K562 (cell line): ENCODE data around the gene ESAM. TPM values are rescaled to one million over a fixed set of nuclear protein-coding genes. Genes with fewer than 3 reads are reported as not detected.

Experiments used
- ATF7 ChIP-seq: fragments of 450-650 bp; IDR thresholded peaks from 2 replicates; pipeline ENCODE4 v1.7.1; 2014; ENCODE audit warnings: mild to moderate bottlenecking, moderate library complexity
- BMI1 ChIP-seq: fragments of 150-350 bp; IDR thresholded peaks from 2 replicates; pipeline ENCODE4 v1.6.1; 2014; ENCODE audit warnings: low read length
- BRF1 ChIP-seq: IDR thresholded peaks from 3 replicates; pipeline ENCODE4 v1.6.1; 2011; ENCODE audit warnings: borderline replicate concordance, mild to moderate bottlenecking; ENCODE audit not compliant: insufficient read length; ENCODE audit errors: extremely low read depth
- EP300 ChIP-seq: IDR thresholded peaks from 2 replicates; pipeline ENCODE4 v1.6.1; 2012; ENCODE audit warnings: low read length, improper control_type of control experiment
- FOXK1 ChIP-seq: sonication (generic); formaldehyde crosslinking; IDR thresholded peaks from 2 replicates; pipeline ENCODE4 v1.8.0; 2022; ENCODE audit warnings: missing genetic modification reagents, mild to moderate bottlenecking, borderline replicate concordance
- HSF4 ChIP-seq: fragments of 250-450 bp; sonication (Bioruptor Pico); IDR thresholded peaks from 2 replicates; pipeline ENCODE4 v2.1.2; 2022; ENCODE audit warnings: mild to moderate bottlenecking, moderate library complexity, borderline replicate concordance
- KLF16 ChIP-seq: IDR thresholded peaks from 2 replicates; pipeline ENCODE4 v1.6.1; 2016; ENCODE audit warnings: antibody characterized with exemption
- MED1 ChIP-seq: sonication (generic); formaldehyde crosslinking; IDR thresholded peaks from 2 replicates; pipeline ENCODE4 v1.8.1; 2023; ENCODE audit warnings: missing genetic modification reagents, borderline replicate concordance
- NR3C1 ChIP-seq: sonication (generic); formaldehyde crosslinking; IDR thresholded peaks from 2 replicates; pipeline ENCODE4 v1.8.1; 2022; ENCODE audit warnings: missing genetic modification reagents
- SP1 ChIP-seq: sonication (generic); formaldehyde crosslinking; IDR thresholded peaks from 2 replicates; pipeline ENCODE4 v1.8.1; 2022; ENCODE audit warnings: mild to moderate bottlenecking, missing genetic modification reagents
- TEAD4 ChIP-seq, 2 experiments: sonication (generic) in 1 of 2; formaldehyde crosslinking in 1 of 2; IDR thresholded peaks; 2 replicates each; pipeline versions ENCODE4 v1.6.1 to v1.8.0; 2012 to 2022; ENCODE audit warnings: borderline replicate concordance in 1 of 2, inconsistent platforms in 1 of 2, low read length in 1 of 2, mild to moderate bottlenecking in 1 of 2, missing genetic modification reagents in 1 of 2
- TGIF2 ChIP-seq: sonication (generic); formaldehyde crosslinking; IDR thresholded peaks from 2 replicates; pipeline ENCODE4 v1.8.1; 2022; ENCODE audit warnings: mild to moderate bottlenecking, missing genetic modification reagents, moderate library complexity
- polyA plus RNA-seq, 8 experiments: library from polyadenylated mRNA; depleted of rRNA in 4 of 8; stranded (reverse) in 5 of 8; unstranded in 3 of 8; fragments of >200 nt; fragmentation: Nextera tagmentation in 2 of 8; fragmentation: Illumina TruSeq in 1 of 8; extraction: Ambion mirVana in 2 of 8; extraction: Trizol in 1 of 8; gene quantifications; 2 replicates each; pipeline versions ENCODE4 v1.2.1 to v1.2.3, GENCODE V29; 2011 to 2014; ENCODE audit warnings: inconsistent platforms in 1 of 8, missing spikeins in 1 of 8
- total RNA-seq, 7 experiments: library from RNA; depleted of rRNA in 6 of 7; stranded (reverse); fragments of >200 nt in 6 of 7; fragmentation: Illumina TruSeq in 2 of 7; extraction: Trizol in 2 of 7; gene quantifications; 2 replicates each; pipeline versions ENCODE4 v1.2.1 to v1.2.3, GENCODE V29; 2011 to 2021; ENCODE audit warnings: low replicate concordance in 1 of 7
- TF ChIP-seq, protein P1 (sequence below), 2 experiments: fragments of 450-650 bp in 1 of 2; sonication (generic) in 1 of 2; formaldehyde crosslinking in 1 of 2; IDR thresholded peaks; 2 replicates each; pipeline versions ENCODE4 v1.7.1 to v1.9.0; 2016 to 2022; ENCODE audit warnings: inconsistent platforms in 1 of 2, mild to moderate bottlenecking in 1 of 2, missing genetic modification reagents in 1 of 2
- TF ChIP-seq, protein P2 (sequence below): fragments of 250-450 bp; sonication (Bioruptor Pico); IDR thresholded peaks from 2 replicates; pipeline ENCODE4 v1.8.0; 2021; ENCODE audit warnings: moderate library complexity, mild to moderate bottlenecking, inconsistent platforms
- TF ChIP-seq, protein P3 (sequence below), 2 experiments: fragments of 450-650 bp; conservative IDR thresholded peaks; 2 replicates each; pipeline ENCODE4 v1.6.1; 2017; ENCODE audit warnings: mild to moderate bottlenecking in 2 of 2, moderate library complexity in 2 of 2

Gene ESAM
- total and polyA plus RNA-seq, 9 of the 15 experiments (the other 6 are each of a cell fraction or from before 2014, with no cell fraction given) = 0.06 to 1.5 (median 0.22) TPM

DNA sequence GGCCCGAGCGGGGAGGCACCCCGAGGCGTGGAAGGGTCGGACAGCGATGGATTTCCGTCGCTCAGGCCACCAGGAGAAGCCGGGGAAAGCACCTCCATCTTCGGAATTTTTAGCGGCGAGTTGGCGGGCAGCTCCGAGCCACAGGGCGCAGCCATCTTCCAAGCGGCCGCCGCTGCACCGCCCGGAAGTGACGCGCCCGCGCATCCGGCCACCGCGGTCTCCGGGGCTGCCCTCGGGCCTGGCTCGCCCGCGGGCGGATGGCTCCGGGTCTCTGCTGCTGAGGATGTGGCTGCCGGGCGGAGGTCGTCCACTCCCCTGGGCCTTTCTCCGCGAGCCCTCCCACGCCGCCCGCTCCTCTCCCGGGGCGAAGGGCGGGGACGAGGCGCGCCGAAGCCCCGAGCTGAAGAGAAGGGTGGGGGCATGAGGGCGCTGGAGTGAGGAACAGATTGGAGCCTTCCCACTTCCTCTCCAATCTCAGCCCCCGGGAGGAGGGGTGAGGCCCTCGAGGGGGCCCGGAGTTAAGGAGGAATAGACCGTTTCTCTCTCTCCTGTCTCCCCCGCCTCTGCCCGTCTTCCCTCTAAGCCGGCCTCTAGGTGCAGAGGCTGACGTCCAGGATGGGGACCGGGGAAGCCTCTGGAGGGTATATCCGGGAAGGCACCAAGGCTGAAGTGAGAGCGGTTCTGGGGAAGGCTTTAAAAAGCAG is 38.3 kb upstream of the ESAM start, which contains the start of gene MSANTD2 (continued):
- TF ChIP-seq, protein P1, sequence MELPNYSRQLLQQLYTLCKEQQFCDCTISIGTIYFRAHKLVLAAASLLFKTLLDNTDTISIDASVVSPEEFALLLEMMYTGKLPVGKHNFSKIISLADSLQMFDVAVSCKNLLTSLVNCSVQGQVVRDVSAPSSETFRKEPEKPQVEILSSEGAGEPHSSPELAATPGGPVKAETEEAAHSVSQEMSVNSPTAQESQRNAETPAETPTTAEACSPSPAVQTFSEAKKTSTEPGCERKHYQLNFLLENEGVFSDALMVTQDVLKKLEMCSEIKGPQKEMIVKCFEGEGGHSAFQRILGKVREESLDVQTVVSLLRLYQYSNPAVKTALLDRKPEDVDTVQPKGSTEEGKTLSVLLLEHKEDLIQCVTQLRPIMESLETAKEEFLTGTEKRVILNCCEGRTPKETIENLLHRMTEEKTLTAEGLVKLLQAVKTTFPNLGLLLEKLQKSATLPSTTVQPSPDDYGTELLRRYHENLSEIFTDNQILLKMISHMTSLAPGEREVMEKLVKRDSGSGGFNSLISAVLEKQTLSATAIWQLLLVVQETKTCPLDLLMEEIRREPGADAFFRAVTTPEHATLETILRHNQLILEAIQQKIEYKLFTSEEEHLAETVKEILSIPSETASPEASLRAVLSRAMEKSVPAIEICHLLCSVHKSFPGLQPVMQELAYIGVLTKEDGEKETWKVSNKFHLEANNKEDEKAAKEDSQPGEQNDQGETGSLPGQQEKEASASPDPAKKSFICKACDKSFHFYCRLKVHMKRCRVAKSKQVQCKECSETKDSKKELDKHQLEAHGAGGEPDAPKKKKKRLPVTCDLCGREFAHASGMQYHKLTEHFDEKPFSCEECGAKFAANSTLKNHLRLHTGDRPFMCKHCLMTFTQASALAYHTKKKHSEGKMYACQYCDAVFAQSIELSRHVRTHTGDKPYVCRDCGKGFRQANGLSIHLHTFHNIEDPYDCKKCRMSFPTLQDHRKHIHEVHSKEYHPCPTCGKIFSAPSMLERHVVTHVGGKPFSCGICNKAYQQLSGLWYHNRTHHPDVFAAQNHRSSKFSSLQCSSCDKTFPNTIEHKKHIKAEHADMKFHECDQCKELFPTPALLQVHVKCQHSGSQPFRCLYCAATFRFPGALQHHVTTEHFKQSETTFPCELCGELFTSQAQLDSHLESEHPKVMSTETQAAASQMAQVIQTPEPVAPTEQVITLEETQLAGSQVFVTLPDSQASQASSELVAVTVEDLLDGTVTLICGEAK (IDR thresholded peaks at IDR 0.05) = peak; percentile 94
- TF ChIP-seq, protein P1 (CRISPR knock-in tag; IDR thresholded peaks at IDR 0.05) = no peak
- TF ChIP-seq TEAD4 (IDR thresholded peaks at IDR 0.05; ENCODE audit: low read length) (no peak), TEAD4 (CRISPR knock-in tag; IDR thresholded peaks at IDR 0.05; ENCODE audit: borderline replicate concordance) (no peak), BRF1 (no peak), KLF16 (no peak), EP300 (no peak), MED1 (CRISPR knock-in tag) (no peak), TGIF2 (CRISPR knock-in tag) (no peak), FOXK1 (no peak), BMI1 (no peak), NR3C1 (CRISPR knock-in tag) (no peak), HSF4 (CRISPR knock-in tag) (no peak), ATF7 (peak; percentile 58), SP1 (CRISPR knock-in tag) (peak; percentile 27; the same call in 1 of the 2 replicates)
- TF ChIP-seq, protein P2, sequence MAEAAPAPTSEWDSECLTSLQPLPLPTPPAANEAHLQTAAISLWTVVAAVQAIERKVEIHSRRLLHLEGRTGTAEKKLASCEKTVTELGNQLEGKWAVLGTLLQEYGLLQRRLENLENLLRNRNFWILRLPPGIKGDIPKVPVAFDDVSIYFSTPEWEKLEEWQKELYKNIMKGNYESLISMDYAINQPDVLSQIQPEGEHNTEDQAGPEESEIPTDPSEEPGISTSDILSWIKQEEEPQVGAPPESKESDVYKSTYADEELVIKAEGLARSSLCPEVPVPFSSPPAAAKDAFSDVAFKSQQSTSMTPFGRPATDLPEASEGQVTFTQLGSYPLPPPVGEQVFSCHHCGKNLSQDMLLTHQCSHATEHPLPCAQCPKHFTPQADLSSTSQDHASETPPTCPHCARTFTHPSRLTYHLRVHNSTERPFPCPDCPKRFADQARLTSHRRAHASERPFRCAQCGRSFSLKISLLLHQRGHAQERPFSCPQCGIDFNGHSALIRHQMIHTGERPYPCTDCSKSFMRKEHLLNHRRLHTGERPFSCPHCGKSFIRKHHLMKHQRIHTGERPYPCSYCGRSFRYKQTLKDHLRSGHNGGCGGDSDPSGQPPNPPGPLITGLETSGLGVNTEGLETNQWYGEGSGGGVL = no peak
- TF ChIP-seq, protein P3, sequence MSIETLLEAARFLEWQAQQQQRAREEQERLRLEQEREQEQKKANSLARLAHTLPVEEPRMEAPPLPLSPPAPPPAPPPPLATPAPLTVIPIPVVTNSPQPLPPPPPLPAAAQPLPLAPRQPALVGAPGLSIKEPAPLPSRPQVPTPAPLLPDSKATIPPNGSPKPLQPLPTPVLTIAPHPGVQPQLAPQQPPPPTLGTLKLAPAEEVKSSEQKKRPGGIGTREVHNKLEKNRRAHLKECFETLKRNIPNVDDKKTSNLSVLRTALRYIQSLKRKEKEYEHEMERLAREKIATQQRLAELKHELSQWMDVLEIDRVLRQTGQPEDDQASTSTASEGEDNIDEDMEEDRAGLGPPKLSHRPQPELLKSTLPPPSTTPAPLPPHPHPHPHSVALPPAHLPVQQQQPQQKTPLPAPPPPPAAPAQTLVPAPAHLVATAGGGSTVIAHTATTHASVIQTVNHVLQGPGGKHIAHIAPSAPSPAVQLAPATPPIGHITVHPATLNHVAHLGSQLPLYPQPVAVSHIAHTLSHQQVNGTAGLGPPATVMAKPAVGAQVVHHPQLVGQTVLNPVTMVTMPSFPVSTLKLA (conservative IDR thresholded peaks at IDR 0.05) = peak in 1 of 2 experiments; percentile 62; a peak in 2 of 4 replicates
